ENCODE data around the gene PITRM1.
"Not testable (repeated sequence)": the region's sequence is repeated elsewhere in the genome, so short reads cannot be mapped to it uniquely, and the experiment has no call there.

PITRM1 gene

DNA sequence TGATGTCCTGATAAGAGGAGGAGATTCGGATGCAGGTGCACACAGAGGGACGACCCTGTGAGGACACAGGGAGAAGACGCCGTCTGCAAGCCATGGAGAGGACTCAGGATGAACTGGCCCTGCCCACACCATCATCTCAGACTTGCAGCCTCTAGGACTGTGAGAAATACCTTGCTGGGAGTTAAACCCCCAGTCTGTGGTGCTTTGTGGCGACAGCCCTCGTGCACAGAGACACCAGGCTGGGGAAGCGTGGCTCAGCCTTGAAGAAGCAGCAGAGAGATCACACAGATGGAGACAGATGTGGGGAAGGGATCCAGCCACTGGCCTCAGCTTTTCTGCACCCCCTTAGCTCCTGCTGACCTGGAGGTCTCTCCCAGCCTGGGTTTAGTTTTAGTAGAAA lies 26.3 kb upstream of the PITRM1 start:
- no peak for DNase-seq

DNA sequence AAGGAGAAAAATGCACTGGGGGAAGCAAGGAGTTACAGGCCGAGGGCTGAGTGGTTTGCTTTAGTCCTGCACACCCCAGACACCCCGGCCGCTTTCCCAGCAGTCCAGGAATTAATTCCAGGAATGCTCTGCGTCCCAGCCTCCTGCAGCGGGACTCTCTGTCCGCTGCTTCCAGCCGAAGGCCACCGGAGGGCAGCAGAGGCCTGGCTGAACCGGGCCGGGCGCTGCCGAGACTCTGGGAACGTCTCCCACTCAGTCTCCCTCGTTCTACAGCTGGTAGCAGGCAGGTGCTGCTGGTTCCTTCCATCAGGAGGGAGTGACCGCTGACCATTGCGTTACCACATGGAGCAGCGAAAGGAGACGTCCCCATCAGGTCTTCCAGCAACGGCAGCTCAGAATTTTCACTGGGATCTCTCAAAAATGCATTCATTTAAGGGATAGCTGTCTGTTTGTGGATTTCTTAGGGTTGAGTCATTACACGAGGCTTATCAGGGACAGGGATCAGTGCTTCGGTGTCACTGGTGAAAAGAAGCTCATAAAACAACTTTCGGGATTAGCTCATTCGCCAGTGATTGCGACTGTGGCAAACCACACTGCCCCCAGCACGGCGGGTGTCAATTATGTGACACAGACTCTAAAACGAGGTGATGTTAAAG lies 24.9 kb upstream of the PITRM1 start:
- peak; percentile 56 to 59 for DNase-seq

- DNase-seq, result no peak
Observed at GRCh38 chr10:3196958-3197347, 24.4 kb upstream of the PITRM1 start.

DNA sequence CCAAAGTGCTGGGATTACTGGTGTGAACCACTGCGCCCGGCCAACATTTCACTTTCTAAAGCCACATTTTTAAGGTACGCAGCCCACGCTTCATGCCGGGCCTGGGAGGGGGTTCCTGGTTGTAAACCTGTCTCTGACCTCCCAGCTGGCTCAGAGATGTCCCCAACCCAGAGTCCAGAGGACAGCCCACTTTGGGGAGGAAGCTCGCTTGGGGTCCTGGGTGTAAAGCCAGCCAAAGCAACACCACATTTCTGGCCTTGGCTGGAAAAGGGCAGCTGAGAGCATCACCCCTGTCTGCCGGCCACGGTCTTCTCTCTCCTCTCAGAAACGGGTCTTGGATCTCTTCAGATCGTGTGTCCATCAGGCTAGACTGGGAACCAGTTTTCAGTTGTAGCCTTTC lies 23.9 kb upstream of the PITRM1 start:
- DNase-seq, result no peak

- no peak for DNase-seq
Observed at GRCh38 chr10:3195726-3196125, 23.1 kb upstream of the PITRM1 start.

- DNase-seq, result no peak
Observed at GRCh38 chr10:3195286-3195685, 22.7 kb upstream of the PITRM1 start.

- DNase-seq, result no peak
Observed at GRCh38 chr10:3194871-3195270, 22.3 kb upstream of the PITRM1 start.

- DNase-seq, result no peak
Observed at GRCh38 chr10:3193751-3194150, 21.2 kb upstream of the PITRM1 start.

GRCh38 chr10:3192856-3193635 lies 20.5 kb upstream of the PITRM1 start:
- DNase-seq, result peak; percentile 67 to 75

DNA sequence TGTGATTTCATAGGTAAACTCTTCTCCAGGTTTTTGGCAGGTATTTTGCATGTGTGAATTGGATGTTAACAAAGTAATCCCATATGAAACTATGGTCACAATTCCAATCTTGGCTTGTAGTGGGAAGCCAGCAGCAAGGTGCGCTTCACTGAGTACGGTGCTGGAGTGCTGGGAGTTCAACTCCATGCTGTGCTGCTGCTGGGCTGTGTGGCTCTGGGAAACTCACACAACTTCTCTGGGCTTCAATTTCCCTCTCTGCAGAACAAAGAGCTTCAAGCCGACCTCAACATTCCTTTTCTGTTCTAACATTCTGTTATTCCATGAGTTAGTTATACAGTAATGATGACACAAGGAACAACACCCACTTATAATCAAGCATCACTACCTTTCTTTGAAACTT lies 18.2 kb upstream of the PITRM1 start:
- DNase-seq, result no peak

GRCh38 chr10:3187229-3187628 lies 14.6 kb upstream of the PITRM1 start:
- DNase-seq, result not testable (repeated sequence)

DNA sequence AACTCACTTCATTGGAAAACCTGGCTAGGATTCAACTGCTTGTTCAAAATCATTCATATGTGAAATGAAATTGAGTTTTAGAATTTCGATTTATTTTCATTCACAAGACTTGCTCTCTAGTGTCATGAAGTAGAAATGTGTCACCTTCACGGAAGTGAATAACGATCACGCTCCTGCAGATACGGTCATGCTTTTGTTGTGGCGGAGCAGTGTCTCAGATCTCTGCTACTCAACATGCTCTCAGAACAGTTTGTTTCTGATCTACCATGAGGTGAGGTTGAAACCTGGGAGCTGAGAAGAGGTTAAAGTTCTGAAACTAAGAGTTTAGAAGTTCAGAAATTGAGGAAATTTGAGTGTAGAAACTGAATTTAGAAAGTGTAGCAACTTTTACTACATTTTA lies 13.8 kb upstream of the PITRM1 start:
- no peak for DNase-seq

GRCh38 chr10:3185386-3185785 lies 12.8 kb upstream of the PITRM1 start:
- DNase-seq, result no peak

DNA sequence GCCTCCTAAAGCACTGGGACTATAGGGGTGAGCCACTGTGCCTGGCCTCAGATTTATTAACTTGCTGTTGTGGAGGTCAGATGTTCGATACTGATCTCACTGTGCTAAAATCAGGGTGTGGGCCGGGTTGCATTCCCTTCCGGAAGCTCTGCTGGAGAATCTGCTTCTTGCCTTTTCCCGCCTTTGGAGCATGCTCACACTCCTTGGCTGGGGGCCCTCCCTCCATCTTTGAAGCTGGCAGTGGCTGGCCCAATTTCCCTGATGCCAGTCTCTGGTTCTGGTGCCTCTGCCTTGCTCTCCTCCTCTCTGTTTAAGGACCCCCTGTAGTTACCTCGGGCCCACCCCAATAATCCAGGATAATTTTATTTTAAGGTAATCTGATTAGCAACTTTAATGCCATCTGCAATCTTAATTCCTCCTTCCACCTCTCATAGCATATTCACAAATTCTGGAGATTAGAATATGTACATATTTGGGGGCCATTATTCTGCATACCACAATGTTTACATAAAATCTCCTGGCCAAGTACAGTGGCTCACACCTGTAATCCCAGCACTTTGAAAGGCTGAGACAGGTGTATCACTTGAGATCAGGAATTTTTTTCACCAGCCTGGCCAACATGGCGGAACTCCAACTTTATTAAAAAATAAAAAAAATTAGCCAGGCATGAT lies 7.9 kb upstream of the PITRM1 start:
- no peak for DNase-seq

- no peak for DNase-seq
Observed at GRCh38 chr10:3179174-3179573, 6.6 kb upstream of the PITRM1 start.

GRCh38 chr10:3178042-3178441 lies 5.5 kb upstream of the PITRM1 start:
- no peak for DNase-seq

- no peak for DNase-seq
Observed at GRCh38 chr10:3173171-3173878, 743 bp upstream of the PITRM1 start.

DNA sequence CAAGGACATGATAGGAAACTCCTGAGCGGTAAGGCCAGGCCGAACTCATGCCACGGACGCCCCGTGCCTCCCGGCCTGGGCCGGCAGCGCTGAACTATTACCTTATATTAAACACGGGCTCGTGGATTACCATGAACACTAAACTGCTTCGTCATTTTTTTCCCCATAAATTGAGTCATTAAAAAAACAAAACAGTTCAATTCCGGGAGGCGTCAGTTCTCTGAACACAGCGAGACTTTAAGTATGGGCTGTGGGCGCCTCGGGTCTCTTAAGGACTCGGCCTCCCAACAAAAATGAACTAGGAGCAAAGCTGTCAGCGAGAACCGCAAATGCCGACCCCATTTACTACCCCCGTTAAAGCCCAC lies 519 bp downstream of the PITRM1 start:
- peak; percentile 58 to 61 for DNase-seq

- DNase-seq, result not testable (repeated sequence)
Observed at GRCh38 chr10:3171488-3171887, 1.1 kb downstream of the PITRM1 start.

- no peak for DNase-seq
Observed at GRCh38 chr10:3169673-3170072, 2.9 kb downstream of the PITRM1 start.

DNA sequence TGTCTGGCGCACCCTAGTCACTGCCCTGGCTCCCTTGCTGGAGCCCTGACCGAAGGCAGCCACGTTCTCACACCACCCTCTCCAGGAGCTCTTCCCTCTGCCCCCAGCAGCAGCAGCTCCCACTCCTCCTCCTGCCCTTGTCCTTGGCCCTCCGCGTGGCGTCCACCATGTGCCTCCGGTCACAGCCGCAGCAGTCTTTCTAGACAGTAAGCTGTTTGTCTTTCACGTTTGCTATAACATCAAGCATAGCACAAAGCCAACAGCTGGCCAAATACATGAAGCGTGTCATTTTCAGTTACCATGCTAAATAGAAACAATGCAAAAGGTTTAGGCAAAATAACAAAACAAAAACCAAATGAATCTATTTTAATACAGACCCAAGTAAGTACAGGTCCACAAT lies 3.3 kb downstream of the PITRM1 start:
- no peak for DNase-seq

GRCh38 chr10:3167611-3168330 lies 4.8 kb downstream of the PITRM1 start:
- no peak for DNase-seq
